GM23338 (cell line): ENCODE results near the gene PAPPA2. TPM values are rescaled to one million over a fixed set of nuclear protein-coding genes. Genes with fewer than 3 reads are reported as not detected.

Experiments used
- ATAC-seq: fragments of 200-7000 bp; cut with Tn5 transposase; 3 replicates; pipeline ENCODE4 v1.9.1; 2020
- DNase-seq: peaks from one replicate; pipeline ENCODE4 v3.0.0-alpha.2; 2015; ENCODE audit warnings: low spot score
- H2AFZ ChIP-seq: fragments of 200-600 bp; sonication (generic); 2 replicates; pipeline ENCODE4 v1.8.0; 2016; ENCODE audit warnings: antibody characterized with exemption, mild to moderate bottlenecking, moderate library complexity
- H3F3A ChIP-seq: fragments of 200-600 bp; sonication (generic); replicated peaks from 2 replicates; pipeline ENCODE4 v1.8.0; 2017; ENCODE audit warnings: antibody characterized with exemption, mixed run types, low read depth
- H3K27ac ChIP-seq: fragments of 200-600 bp; sonication (generic); 2 replicates; pipeline ENCODE4 v1.6.1; 2016; ENCODE audit warnings: low read depth
- H3K27me3 ChIP-seq: fragments of 200-600 bp; sonication (generic); 2 replicates; pipeline ENCODE4 v1.8.0; 2016; ENCODE audit warnings: mild to moderate bottlenecking, mixed run types, moderate library complexity; ENCODE audit not compliant: insufficient read depth
- H3K36me3 ChIP-seq: fragments of 200-600 bp; sonication (generic); 2 replicates; pipeline ENCODE4 v1.8.0; 2016; ENCODE audit warnings: mild to moderate bottlenecking; ENCODE audit not compliant: insufficient read depth
- H3K4me1 ChIP-seq: fragments of 200-600 bp; sonication (generic); 2 replicates; pipeline ENCODE4 v1.8.0; 2016; ENCODE audit warnings: mild to moderate bottlenecking, moderate library complexity; ENCODE audit not compliant: insufficient read depth
- H3K4me2 ChIP-seq: fragments of 200-600 bp; sonication (generic); 2 replicates; pipeline ENCODE4 v1.7.1; 2017; ENCODE audit warnings: mixed run types
- H3K4me3 ChIP-seq: fragments of 200-600 bp; sonication (generic); 2 replicates; pipeline ENCODE4 v1.6.1; 2016; ENCODE audit warnings: mixed run types
- H3K79me2 ChIP-seq: fragments of 200-600 bp; sonication (generic); replicated peaks from 2 replicates; pipeline ENCODE4 v1.8.0; 2017; ENCODE audit warnings: mild to moderate bottlenecking; ENCODE audit not compliant: insufficient read depth
- H3K9me2 ChIP-seq: fragments of 200-600 bp; sonication (generic); 2 replicates; pipeline ENCODE4 v1.8.0; 2017; ENCODE audit not compliant: insufficient read depth
- H4K20me1 ChIP-seq: fragments of 200-600 bp; sonication (generic); replicated peaks from 2 replicates; pipeline ENCODE4 v1.8.0; 2017; ENCODE audit warnings: mild to moderate bottlenecking; ENCODE audit not compliant: insufficient read depth
- H3K27ac Mint-ChIP-seq: 2 replicates; pipeline ENCODE4 v1.8.0; 2020; ENCODE audit warnings: inconsistent platforms, mild to moderate bottlenecking, moderate library complexity, mixed read lengths
- H3K27me3 Mint-ChIP-seq: 3 replicates; pipeline ENCODE4 v1.8.0; 2022; ENCODE audit warnings: low read depth, mild to moderate bottlenecking, moderate library complexity, mixed read lengths, inconsistent platforms; ENCODE audit not compliant: insufficient read depth, poor library complexity
- H3K36me3 Mint-ChIP-seq: 3 replicates; pipeline ENCODE4 v1.8.0; 2021; ENCODE audit warnings: low read depth, mild to moderate bottlenecking, inconsistent platforms, moderate library complexity, mixed read lengths
- H3K4me1 Mint-ChIP-seq: 3 replicates; pipeline ENCODE4 v1.8.0; 2020; ENCODE audit warnings: mild to moderate bottlenecking, inconsistent platforms, mixed read lengths
- H3K4me3 Mint-ChIP-seq: 3 replicates; pipeline ENCODE4 v1.8.0; 2021; ENCODE audit warnings: moderate library complexity, mild to moderate bottlenecking, inconsistent platforms, mixed read lengths
- H3K9me3 Mint-ChIP-seq: 3 replicates; pipeline ENCODE4 v1.8.0; 2020; ENCODE audit warnings: moderate library complexity, mild to moderate bottlenecking, inconsistent platforms, mixed read lengths
- CREB1 ChIP-seq: fragments of 250-450 bp; sonication (Bioruptor Pico); IDR thresholded peaks from 2 replicates; pipeline ENCODE4 v1.5.0; 2020; ENCODE audit warnings: low read depth, mild to moderate bottlenecking, moderate library complexity
- EZH2phosphoT487 ChIP-seq: fragments of 200-600 bp; sonication (generic); IDR thresholded peaks from one replicate; pipeline ENCODE4 v1.8.1; 2018; ENCODE audit warnings: antibody characterized with exemption; ENCODE audit not compliant: unreplicated experiment
- JUNB ChIP-seq: IDR thresholded peaks from one replicate; pipeline ENCODE4 v1.6.1; 2016; ENCODE audit warnings: antibody characterized with exemption; ENCODE audit not compliant: unreplicated experiment
- NANOG ChIP-seq: IDR thresholded peaks from 2 replicates; pipeline ENCODE4 v1.6.1; 2016; ENCODE audit warnings: antibody characterized with exemption, borderline replicate concordance
- POLR2AphosphoS5 ChIP-seq: IDR thresholded peaks from 2 replicates; pipeline ENCODE4 v1.6.1; 2016; ENCODE audit warnings: antibody characterized with exemption, low read depth
- STAT1 ChIP-seq: IDR thresholded peaks from one replicate; pipeline ENCODE4 v1.6.1; 2016; ENCODE audit warnings: antibody characterized with exemption; ENCODE audit not compliant: unreplicated experiment
- ZNF114 ChIP-seq: fragments of 250-450 bp; sonication (Bioruptor Pico); IDR thresholded peaks from 2 replicates; pipeline ENCODE4 v1.5.0; 2020; ENCODE audit warnings: mild to moderate bottlenecking, moderate library complexity
- ZNF331 ChIP-seq: fragments of 250-450 bp; sonication (Bioruptor Pico); IDR thresholded peaks from 2 replicates; pipeline ENCODE4 v1.5.0; 2020; ENCODE audit warnings: low read depth, mild to moderate bottlenecking, moderate library complexity
- ZNF462 ChIP-seq: fragments of 250-450 bp; sonication (Bioruptor Pico); IDR thresholded peaks from 2 replicates; pipeline ENCODE4 v1.5.0; 2020; ENCODE audit warnings: mild to moderate bottlenecking, moderate library complexity
- polyA plus RNA-seq: library from polyadenylated mRNA; unstranded; fragments of >200 nt; fragmentation: Nextera tagmentation; extraction: Ambion mirVana; gene quantifications from 2 replicates; pipeline ENCODE4 v1.2.1, GENCODE V29; 2016
- total RNA-seq: library from RNA; depleted of rRNA; stranded (reverse); fragments of >200 nt; shearing (Covaris generic); gene quantifications from 2 replicates; pipeline ENCODE4 v1.2.3, GENCODE V29; 2014
- TF ChIP-seq, protein P1 (sequence below): IDR thresholded peaks from 2 replicates; pipeline ENCODE4 v1.6.1; 2016; ENCODE audit warnings: antibody characterized with exemption
- TF ChIP-seq, protein P2 (sequence below): IDR thresholded peaks from one replicate; pipeline ENCODE4 v1.6.1; 2018; ENCODE audit warnings: antibody characterized with exemption; ENCODE audit not compliant: unreplicated experiment
- TF ChIP-seq, protein P3 (sequence below), 2 experiments: fragments of 200-600 bp in 1 of 2; sonication (generic) in 1 of 2; conservative IDR thresholded peaks; 2 replicates each; pipeline versions ENCODE4 v1.5.1 to v1.6.1; 2016 to 2017; ENCODE audit warnings: antibody characterized with exemption in 2 of 2, low read depth in 2 of 2, mild to moderate bottlenecking in 2 of 2, moderate library complexity in 1 of 2

PAPPA2 gene
- total and polyA plus RNA-seq, 2 experiments from 2014 or later = 1.4 to 1.7 TPM

GRCh38 chr1:176434234-176434633 lies 28.7 kb upstream of the PAPPA2 start:
- Mint-ChIP-seq H3K27me3 (peaks cover 2% of the 10 kb centered on the region), H3K27ac (no peak overlapping the region), H3K36me3 (no peaks in the 10 kb centered on the region), H3K4me3 (no peak overlapping the region), H3K4me1 (peaks cover 5% of the 10 kb centered on the region; the same call in 2 of the 3 replicates), H3K9me3 (no peaks in the 10 kb centered on the region)
- Histone ChIP-seq H3K4me2 (no peak overlapping the region), H3K36me3 (no peaks in the 10 kb centered on the region), H3K27ac (no peak overlapping the region), H3K9me2 (peaks cover 4% of the 10 kb centered on the region; the same call in 1 of the 2 replicates), H3K4me1 (no peaks in the 10 kb centered on the region), H3K4me3 (no peak overlapping the region), H3F3A (no peaks in the 10 kb centered on the region), H3K27me3 (no peaks in the 10 kb centered on the region), H2AFZ (no peak overlapping the region), H4K20me1 (no peaks in the 10 kb centered on the region), H3K79me2 (no peaks in the 10 kb centered on the region)
- DNase-seq = no peak
- peak; percentile 34; the same call in 2 of the 3 replicates for ATAC-seq
- TF ChIP-seq STAT1 (no peak), NANOG (no peak), JUNB (no peak), POLR2AphosphoS5 (no peak), ZNF331 (CRISPR knock-in tag) (no peak), CREB1 (no peak), ZNF462 (no peak), ZNF114 (CRISPR knock-in tag) (no peak), EZH2phosphoT487 (no peak)
- TF ChIP-seq, protein P1, sequence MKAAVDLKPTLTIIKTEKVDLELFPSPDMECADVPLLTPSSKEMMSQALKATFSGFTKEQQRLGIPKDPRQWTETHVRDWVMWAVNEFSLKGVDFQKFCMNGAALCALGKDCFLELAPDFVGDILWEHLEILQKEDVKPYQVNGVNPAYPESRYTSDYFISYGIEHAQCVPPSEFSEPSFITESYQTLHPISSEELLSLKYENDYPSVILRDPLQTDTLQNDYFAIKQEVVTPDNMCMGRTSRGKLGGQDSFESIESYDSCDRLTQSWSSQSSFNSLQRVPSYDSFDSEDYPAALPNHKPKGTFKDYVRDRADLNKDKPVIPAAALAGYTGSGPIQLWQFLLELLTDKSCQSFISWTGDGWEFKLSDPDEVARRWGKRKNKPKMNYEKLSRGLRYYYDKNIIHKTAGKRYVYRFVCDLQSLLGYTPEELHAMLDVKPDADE = no peak
- TF ChIP-seq, protein P2, sequence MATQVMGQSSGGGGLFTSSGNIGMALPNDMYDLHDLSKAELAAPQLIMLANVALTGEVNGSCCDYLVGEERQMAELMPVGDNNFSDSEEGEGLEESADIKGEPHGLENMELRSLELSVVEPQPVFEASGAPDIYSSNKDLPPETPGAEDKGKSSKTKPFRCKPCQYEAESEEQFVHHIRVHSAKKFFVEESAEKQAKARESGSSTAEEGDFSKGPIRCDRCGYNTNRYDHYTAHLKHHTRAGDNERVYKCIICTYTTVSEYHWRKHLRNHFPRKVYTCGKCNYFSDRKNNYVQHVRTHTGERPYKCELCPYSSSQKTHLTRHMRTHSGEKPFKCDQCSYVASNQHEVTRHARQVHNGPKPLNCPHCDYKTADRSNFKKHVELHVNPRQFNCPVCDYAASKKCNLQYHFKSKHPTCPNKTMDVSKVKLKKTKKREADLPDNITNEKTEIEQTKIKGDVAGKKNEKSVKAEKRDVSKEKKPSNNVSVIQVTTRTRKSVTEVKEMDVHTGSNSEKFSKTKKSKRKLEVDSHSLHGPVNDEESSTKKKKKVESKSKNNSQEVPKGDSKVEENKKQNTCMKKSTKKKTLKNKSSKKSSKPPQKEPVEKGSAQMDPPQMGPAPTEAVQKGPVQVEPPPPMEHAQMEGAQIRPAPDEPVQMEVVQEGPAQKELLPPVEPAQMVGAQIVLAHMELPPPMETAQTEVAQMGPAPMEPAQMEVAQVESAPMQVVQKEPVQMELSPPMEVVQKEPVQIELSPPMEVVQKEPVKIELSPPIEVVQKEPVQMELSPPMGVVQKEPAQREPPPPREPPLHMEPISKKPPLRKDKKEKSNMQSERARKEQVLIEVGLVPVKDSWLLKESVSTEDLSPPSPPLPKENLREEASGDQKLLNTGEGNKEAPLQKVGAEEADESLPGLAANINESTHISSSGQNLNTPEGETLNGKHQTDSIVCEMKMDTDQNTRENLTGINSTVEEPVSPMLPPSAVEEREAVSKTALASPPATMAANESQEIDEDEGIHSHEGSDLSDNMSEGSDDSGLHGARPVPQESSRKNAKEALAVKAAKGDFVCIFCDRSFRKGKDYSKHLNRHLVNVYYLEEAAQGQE = no peak
- TF ChIP-seq, protein P3, sequence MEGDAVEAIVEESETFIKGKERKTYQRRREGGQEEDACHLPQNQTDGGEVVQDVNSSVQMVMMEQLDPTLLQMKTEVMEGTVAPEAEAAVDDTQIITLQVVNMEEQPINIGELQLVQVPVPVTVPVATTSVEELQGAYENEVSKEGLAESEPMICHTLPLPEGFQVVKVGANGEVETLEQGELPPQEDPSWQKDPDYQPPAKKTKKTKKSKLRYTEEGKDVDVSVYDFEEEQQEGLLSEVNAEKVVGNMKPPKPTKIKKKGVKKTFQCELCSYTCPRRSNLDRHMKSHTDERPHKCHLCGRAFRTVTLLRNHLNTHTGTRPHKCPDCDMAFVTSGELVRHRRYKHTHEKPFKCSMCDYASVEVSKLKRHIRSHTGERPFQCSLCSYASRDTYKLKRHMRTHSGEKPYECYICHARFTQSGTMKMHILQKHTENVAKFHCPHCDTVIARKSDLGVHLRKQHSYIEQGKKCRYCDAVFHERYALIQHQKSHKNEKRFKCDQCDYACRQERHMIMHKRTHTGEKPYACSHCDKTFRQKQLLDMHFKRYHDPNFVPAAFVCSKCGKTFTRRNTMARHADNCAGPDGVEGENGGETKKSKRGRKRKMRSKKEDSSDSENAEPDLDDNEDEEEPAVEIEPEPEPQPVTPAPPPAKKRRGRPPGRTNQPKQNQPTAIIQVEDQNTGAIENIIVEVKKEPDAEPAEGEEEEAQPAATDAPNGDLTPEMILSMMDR (conservative IDR thresholded peaks at IDR 0.05; ENCODE audit: low read depth in 2 of 2) = no peak
